ENCODE measurements around the gene RNU5B-1. TPM values are rescaled to one million over a fixed set of nuclear protein-coding genes. Genes with fewer than 3 reads are reported as not detected.

The RNU5B-1 gene
- not detected in 2 replicates for total RNA-seq (2014; rRNA removed)
- polyA plus RNA-seq (2012), result not detected

GRCh38 chr15:65304381-65305149 lies at the start of gene RNU5B-1:
Gene RNU5B-1 (plus strand): TSS chr15:65304677.
- peak; percentile 98 for DNase-seq (ENCODE audit: low read depth)

GRCh38 chr15:65254758-65255157 lies 49.7 kb upstream of the RNU5B-1 start:
- DNase-seq (ENCODE audit: low read depth), result no peak

GRCh38 chr15:65255486-65256140 lies 48.9 kb upstream of the RNU5B-1 start:
- no peak for DNase-seq (ENCODE audit: low read depth)

- DNase-seq (ENCODE audit: low read depth), result no peak
Measured at GRCh38 chr15:65258375-65259262, 45.9 kb upstream of the RNU5B-1 start.

- no peak for DNase-seq (ENCODE audit: low read depth)
Measured at GRCh38 chr15:65259367-65259797, 45.1 kb upstream of the RNU5B-1 start.

GRCh38 chr15:65260968-65261367 lies 43.5 kb upstream of the RNU5B-1 start:
- DNase-seq (ENCODE audit: low read depth), result no peak

GRCh38 chr15:65263313-65263712 lies 41.2 kb upstream of the RNU5B-1 start:
- DNase-seq (ENCODE audit: low read depth), result no peak

- DNase-seq (ENCODE audit: low read depth), result no peak
Measured at GRCh38 chr15:65264863-65265430, 39.5 kb upstream of the RNU5B-1 start.

- no peak for DNase-seq (ENCODE audit: low read depth)
Measured at GRCh38 chr15:65266469-65266868, 38.0 kb upstream of the RNU5B-1 start.

- no peak for DNase-seq (ENCODE audit: low read depth)
Measured at GRCh38 chr15:65268411-65268810, 36.1 kb upstream of the RNU5B-1 start.

- peak; percentile 56 for DNase-seq (ENCODE audit: low read depth)
Measured at GRCh38 chr15:65270811-65271545, 33.5 kb upstream of the RNU5B-1 start.

GRCh38 chr15:65275104-65275727 lies 29.3 kb upstream of the RNU5B-1 start:
- no peak for DNase-seq (ENCODE audit: low read depth)

- DNase-seq (ENCODE audit: low read depth), result peak; percentile 37
Measured at GRCh38 chr15:65275728-65276126, 28.8 kb upstream of the RNU5B-1 start.

- DNase-seq (ENCODE audit: low read depth), result no peak
Measured at GRCh38 chr15:65277015-65277414, 27.5 kb upstream of the RNU5B-1 start.

GRCh38 chr15:65278480-65278879 lies 26.0 kb upstream of the RNU5B-1 start:
- no peak for DNase-seq (ENCODE audit: low read depth)

- DNase-seq (ENCODE audit: low read depth), result peak; percentile 14
Measured at GRCh38 chr15:65285291-65286068, 19.0 kb upstream of the RNU5B-1 start.

GRCh38 chr15:65286069-65286703 lies 18.3 kb upstream of the RNU5B-1 start:
- no peak for DNase-seq (ENCODE audit: low read depth)

GRCh38 chr15:65286704-65287519 lies 17.6 kb upstream of the RNU5B-1 start, which contains the start of gene PARP16:
Gene PARP16 (minus strand): TSS chr15:65286883. CDS start chr15:65286426, 457 bp downstream.
- DNase-seq (ENCODE audit: low read depth), result peak; percentile 81

Data from LHCN-M2 (cell line).